AG04450 (cell line): ENCODE data around the gene PTPRG. TPM values are rescaled to one million over a fixed set of nuclear protein-coding genes. Genes with fewer than 3 reads are reported as not detected.
"Not testable (repeated sequence)": the region's sequence is repeated elsewhere in the genome, so short reads cannot be mapped to it uniquely, and the experiment has no call there.

Source experiments
- CTCF ChIA-PET: fragments of 300-600, 350-600 bp; formaldehyde crosslinking; extraction: SDS; loops from one replicate; lab custom pipeline; 2022; ENCODE audit warnings: antibody characterized with exemption, inconsistent platforms; lab: Charles Lee
- POLR2A ChIA-PET: fragments of 350-600 bp; formaldehyde crosslinking; extraction: SDS; loops from one replicate; lab custom pipeline; 2021; ENCODE audit warnings: antibody characterized with exemption, inconsistent platforms; lab: Yijun Ruan, JAX
- DNase-seq: peaks from one replicate; pipeline ENCODE4 v3.0.0-alpha.2; 2011; ENCODE audit warnings: low read depth, low spot score
- H3K27ac ChIP-seq: one replicate; pipeline ENCODE4 v1.5.1; 2012; ENCODE audit warnings: low read depth, low read length, control low read depth
- H3K27me3 ChIP-seq: one replicate; pipeline ENCODE4 v1.6.0; 2012; ENCODE audit warnings: low read length; ENCODE audit not compliant: control insufficient read depth, insufficient read depth
- H3K4me3 ChIP-seq: 2 replicates; pipeline ENCODE4 v1.5.1; 2011; ENCODE audit warnings: mild to moderate bottlenecking, low read depth, low read length, control low read depth
- H3K9me3 ChIP-seq: 2 replicates; pipeline ENCODE4 v1.5.1; 2012; ENCODE audit warnings: low read length; ENCODE audit not compliant: control insufficient read depth, insufficient read depth
- polyA plus RNA-seq: library from polyadenylated mRNA; depleted of rRNA; stranded (reverse); fragments of >200 nt; gene quantifications from 2 replicates; pipeline ENCODE4 v1.2.3, GENCODE V29; 2011
- TF ChIP-seq, protein P1 (sequence below): IDR thresholded peaks from 2 replicates; pipeline ENCODE4 v1.5.1; 2011; ENCODE audit warnings: low read depth, low read length, control low read depth, inconsistent platforms

PTPRG gene
- polyA plus RNA-seq, 1 experiment: 26.5 TPM

DNA sequence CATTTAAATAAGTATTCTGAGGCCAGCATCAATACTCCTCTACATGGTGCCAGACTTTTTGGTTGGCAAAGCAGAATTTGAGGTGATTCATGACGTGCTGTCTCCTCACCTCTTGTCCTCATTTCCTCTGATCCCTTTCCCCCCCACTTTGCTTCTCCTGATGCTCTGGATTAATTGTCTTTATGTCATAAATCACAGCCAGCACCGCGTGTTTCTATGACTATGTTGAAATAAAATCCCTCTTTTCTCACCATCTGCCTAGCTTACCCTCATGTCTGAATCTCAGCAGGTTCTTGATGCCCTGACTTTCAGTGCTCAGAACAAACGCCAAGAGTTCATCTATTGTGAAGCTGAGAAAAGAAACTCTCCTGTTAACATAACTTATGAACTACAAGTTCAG lies 19.7 kb upstream of the PTPRG start:
- Histone ChIP-seq H3K4me3 (no peak overlapping the region), H3K27ac (no peak overlapping the region), H3K27me3 (no peaks in the 10 kb centered on the region), H3K9me3 (no peaks in the 10 kb centered on the region)
- ChIA-PET POLR2A (no interaction called here), CTCF (no interaction called here)
- no peak for DNase-seq
- TF ChIP-seq, protein P1, sequence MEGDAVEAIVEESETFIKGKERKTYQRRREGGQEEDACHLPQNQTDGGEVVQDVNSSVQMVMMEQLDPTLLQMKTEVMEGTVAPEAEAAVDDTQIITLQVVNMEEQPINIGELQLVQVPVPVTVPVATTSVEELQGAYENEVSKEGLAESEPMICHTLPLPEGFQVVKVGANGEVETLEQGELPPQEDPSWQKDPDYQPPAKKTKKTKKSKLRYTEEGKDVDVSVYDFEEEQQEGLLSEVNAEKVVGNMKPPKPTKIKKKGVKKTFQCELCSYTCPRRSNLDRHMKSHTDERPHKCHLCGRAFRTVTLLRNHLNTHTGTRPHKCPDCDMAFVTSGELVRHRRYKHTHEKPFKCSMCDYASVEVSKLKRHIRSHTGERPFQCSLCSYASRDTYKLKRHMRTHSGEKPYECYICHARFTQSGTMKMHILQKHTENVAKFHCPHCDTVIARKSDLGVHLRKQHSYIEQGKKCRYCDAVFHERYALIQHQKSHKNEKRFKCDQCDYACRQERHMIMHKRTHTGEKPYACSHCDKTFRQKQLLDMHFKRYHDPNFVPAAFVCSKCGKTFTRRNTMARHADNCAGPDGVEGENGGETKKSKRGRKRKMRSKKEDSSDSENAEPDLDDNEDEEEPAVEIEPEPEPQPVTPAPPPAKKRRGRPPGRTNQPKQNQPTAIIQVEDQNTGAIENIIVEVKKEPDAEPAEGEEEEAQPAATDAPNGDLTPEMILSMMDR: no peak

DNA sequence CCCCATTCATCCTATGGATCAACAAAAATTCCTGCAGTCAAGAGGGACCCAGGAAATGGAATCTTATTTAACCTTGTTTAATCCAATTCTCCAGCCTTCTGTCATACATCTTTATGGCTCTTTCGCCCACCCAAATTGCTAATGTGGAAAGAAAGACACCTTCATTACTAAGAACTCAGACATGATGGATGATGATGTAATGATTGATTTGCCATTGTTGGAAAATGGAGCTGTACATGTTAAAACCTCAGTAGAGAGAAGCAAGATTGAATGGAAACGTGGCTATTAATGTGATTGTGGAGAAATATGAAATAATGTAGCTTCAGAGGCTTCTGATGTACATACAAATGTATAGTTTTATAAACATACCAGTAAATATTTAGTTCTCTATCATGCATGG lies 15.7 kb upstream of the PTPRG start:
- TF ChIP-seq, protein P1: no peak
- CTCF ChIA-PET: interaction anchor here (1.2 to 1.4 kb wide), 2 partner anchors 525 to 643 kb away, joined by 3 to 5 read pairs; no protein-coding TSS in a partner anchor
- POLR2A ChIA-PET: interaction anchor here (0.6 kb wide), 1 partner anchor 275 kb away, joined by 3 read pairs; no protein-coding TSS in a partner anchor

DNA sequence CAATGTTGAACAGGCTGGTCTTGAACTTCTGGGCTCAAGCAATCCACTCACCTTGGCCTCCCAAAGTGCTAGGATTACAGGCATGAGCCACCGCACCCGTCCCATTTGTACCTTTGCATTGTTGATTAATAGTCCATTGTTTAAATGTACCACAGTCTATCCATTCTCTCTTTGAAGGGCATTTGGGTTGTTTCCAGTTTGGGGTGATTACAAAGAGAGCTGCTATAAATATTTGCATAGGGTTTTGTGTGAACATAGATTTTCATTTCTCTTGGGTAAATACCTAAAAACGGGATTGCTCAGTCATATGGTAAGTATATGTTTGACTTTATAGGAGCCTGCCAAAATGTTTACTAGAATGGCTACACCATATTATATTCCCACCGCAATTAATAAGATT lies 13.7 kb upstream of the PTPRG start:
- TF ChIP-seq, protein P1: no peak
- Histone ChIP-seq H3K4me3 (no peak overlapping the region), H3K27me3 (peaks cover 3% of the 10 kb centered on the region), H3K27ac (no peak overlapping the region), H3K9me3 (no peaks in the 10 kb centered on the region; the same call in 1 of the 2 replicates)
- CTCF ChIA-PET: no interaction called here
- no peak for DNase-seq
- POLR2A ChIA-PET: no interaction called here

More for the DNA sequence above, 15.7 kb upstream of the PTPRG start:
- Histone ChIP-seq H3K27me3 (peaks cover 3% of the 10 kb centered on the region), H3K9me3 (no peaks in the 10 kb centered on the region; the same call in 1 of the 2 replicates), H3K27ac (no peak overlapping the region), H3K4me3 (no peak overlapping the region)
- no peak for DNase-seq

DNA sequence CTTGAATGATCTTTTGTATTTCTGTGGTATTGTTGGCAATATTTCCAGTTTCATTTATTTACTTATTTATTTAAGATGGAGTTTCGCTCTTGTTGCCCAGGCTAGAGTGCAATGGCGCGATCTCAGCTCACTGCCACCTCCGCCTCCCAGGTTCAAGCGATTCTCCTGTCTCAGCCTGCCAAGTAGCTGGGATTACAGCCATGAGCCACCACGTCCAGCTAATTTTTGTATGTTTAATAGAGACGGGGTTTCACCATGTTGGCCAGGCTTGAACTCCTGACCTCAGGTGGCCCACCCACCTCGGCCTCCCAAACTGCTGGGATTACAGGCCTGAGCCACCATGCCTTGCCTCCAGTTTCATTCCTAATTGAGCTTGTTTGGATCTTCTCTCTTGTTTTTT lies 8.7 kb upstream of the PTPRG start:
- POLR2A ChIA-PET, H3K9me3 ChIP-seq, H3K4me3 ChIP-seq, CTCF ChIA-PET, DNase-seq, H3K27me3 ChIP-seq, H3K27ac ChIP-seq: not testable (repeated sequence)

DNA sequence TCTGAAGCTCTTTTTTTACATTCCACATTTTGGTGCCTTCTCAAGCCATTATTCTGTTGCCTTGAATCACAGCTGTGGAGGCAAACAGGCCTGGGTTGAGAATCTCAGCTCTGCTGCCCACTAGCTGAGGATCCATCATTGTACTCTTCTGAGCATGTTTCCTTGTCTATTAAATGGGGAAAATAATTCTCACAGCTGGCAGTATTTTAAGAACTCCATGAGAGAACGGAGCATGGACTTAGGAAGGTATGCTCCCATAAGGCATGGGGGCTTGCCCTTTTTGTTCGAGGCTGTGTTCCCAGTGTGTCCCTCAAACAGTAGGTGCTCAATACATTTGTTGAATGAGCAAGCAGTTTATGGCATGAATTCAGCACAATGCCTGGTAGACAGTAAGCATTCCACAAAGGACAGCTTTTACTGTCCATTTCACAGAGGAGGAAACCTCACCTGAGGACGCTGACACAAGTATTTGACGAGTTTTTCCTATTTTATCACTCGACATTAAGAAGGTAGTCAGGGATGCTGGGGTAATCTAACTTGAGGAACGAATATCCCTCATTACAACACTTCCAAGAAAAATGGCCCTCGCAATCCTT lies 2.1 kb upstream of the PTPRG start:
- Histone ChIP-seq H3K4me3 (no peak overlapping the region), H3K9me3 (no peaks in the 10 kb centered on the region; the same call in 1 of the 2 replicates), H3K27ac (peak overlapping the region; percentile 96), H3K27me3 (no peaks in the 10 kb centered on the region)
- TF ChIP-seq, protein P1: peak; percentile 37
- ChIA-PET POLR2A (no interaction called here), CTCF (interaction anchor here (1.2 kb wide), 1 partner anchor 643 kb away, joined by 4 read pairs; no protein-coding TSS in a partner anchor)
- DNase-seq: no peak
